HG03066 (cell line): ENCODE data around the gene MRPL49.

ENCODE experiments used
- ATAC-seq: cut with Tn5 transposase; IDR thresholded peaks from one replicate; pipeline ENCODE4 v1.9.1; 2021; ENCODE audit warnings: low read depth; ENCODE audit not compliant: unreplicated experiment

Gene MRPL49

GRCh38 chr11:65102142-65103095, 19.7 kb upstream of the MRPL49 start:
- no peak for ATAC-seq

- no peak for ATAC-seq
Observed at GRCh38 chr11:65103476-65103875, 18.6 kb upstream of the MRPL49 start.

- no peak for ATAC-seq
Observed at GRCh38 chr11:65104628-65105027, 17.5 kb upstream of the MRPL49 start.

- no peak for ATAC-seq
Observed at GRCh38 chr11:65107078-65107477, 15.0 kb upstream of the MRPL49 start.

- no peak for ATAC-seq
Observed at GRCh38 chr11:65107751-65108468, 14.2 kb upstream of the MRPL49 start.

- ATAC-seq: no peak
Observed at GRCh38 chr11:65108469-65109123, 13.5 kb upstream of the MRPL49 start.

- ATAC-seq: no peak
Observed at GRCh38 chr11:65109231-65110198, 12.6 kb upstream of the MRPL49 start.

GRCh38 chr11:65110354-65110861, 11.7 kb upstream of the MRPL49 start:
- no peak for ATAC-seq

GRCh38 chr11:65111159-65111743, 10.9 kb upstream of the MRPL49 start:
- ATAC-seq: no peak

- peak; percentile 52 for ATAC-seq
Observed at GRCh38 chr11:65111744-65112545, 10.2 kb upstream of the MRPL49 start, which contains the start of gene TM7SF2. Gene TM7SF2, plus strand, starts transcription at chr11:65111872. Its CDS starts 144 bp downstream, at chr11:65112016.

GRCh38 chr11:65112546-65113360, 9.4 kb upstream of the MRPL49 start:
- peak; percentile 47 for ATAC-seq

- ATAC-seq: no peak
Observed at GRCh38 chr11:65113361-65113756, 8.8 kb upstream of the MRPL49 start.

GRCh38 chr11:65113839-65114238, 8.3 kb upstream of the MRPL49 start:
- no peak for ATAC-seq

GRCh38 chr11:65114538-65115171, 7.5 kb upstream of the MRPL49 start:
- ATAC-seq: no peak

GRCh38 chr11:65115361-65116082, 6.6 kb upstream of the MRPL49 start:
- ATAC-seq: no peak

GRCh38 chr11:65116370-65117205, 5.5 kb upstream of the MRPL49 start:
- no peak for ATAC-seq
